HFF-Myc (cell line): Measurements from ENCODE around the gene METTL3.

Source experiments
- DNase-seq: peaks from one replicate; pipeline ENCODE4 v3.0.0-alpha.2; 2011; ENCODE audit warnings: low read depth; ENCODE audit errors: extremely low read depth
- H3K4me3 ChIP-seq: replicated peaks from 2 replicates; pipeline ENCODE4 v1.5.1; 2011; ENCODE audit warnings: low read depth, mild to moderate bottlenecking, control low read depth, low read length
- TF ChIP-seq, protein P1 (sequence below): IDR thresholded peaks from 2 replicates; pipeline ENCODE4 v1.5.1; 2012; ENCODE audit warnings: mild to moderate bottlenecking, low read depth, low read length, control low read depth; ENCODE audit errors: missing control alignments

Gene METTL3

DNA sequence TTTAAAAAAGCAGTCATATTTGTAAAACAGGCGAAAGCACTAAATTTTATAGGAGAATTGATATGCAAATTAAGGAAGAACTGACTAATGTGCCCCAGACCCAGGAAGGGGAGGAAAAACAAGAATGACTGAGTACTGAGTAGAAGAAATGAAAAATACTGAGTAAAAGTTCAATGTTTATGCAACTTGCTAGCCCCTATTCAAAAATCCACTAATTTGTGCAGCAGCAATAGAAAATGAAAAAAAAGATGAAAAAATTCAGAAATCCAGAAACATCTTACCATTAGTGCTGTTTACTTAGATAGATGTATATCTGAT is 61.3 kb downstream of the METTL3 start:
- H3K4me3 ChIP-seq, result no peak overlapping the region
- DNase-seq, result no peak
- TF ChIP-seq, protein P1, sequence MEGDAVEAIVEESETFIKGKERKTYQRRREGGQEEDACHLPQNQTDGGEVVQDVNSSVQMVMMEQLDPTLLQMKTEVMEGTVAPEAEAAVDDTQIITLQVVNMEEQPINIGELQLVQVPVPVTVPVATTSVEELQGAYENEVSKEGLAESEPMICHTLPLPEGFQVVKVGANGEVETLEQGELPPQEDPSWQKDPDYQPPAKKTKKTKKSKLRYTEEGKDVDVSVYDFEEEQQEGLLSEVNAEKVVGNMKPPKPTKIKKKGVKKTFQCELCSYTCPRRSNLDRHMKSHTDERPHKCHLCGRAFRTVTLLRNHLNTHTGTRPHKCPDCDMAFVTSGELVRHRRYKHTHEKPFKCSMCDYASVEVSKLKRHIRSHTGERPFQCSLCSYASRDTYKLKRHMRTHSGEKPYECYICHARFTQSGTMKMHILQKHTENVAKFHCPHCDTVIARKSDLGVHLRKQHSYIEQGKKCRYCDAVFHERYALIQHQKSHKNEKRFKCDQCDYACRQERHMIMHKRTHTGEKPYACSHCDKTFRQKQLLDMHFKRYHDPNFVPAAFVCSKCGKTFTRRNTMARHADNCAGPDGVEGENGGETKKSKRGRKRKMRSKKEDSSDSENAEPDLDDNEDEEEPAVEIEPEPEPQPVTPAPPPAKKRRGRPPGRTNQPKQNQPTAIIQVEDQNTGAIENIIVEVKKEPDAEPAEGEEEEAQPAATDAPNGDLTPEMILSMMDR, result no peak
